OCI-LY3 (cell line): ENCODE measurements around the gene POLR2L.

Experiments
- H2AFZ ChIP-seq: fragments of 200-600, 300-600 bp; shearing (Covaris generic); 2 replicates; pipeline ENCODE4 v1.6.0; 2014; ENCODE audit warnings: antibody characterized with exemption, low read depth, low read length
- H3K27ac ChIP-seq: fragments of 200-600, 300-600 bp; sonication (generic); 2 replicates; pipeline ENCODE4 v1.5.1; 2014; ENCODE audit warnings: mild to moderate bottlenecking, low read length, moderate library complexity, mixed read lengths
- H3K27me3 ChIP-seq: fragments of 200-600, 300-600 bp; sonication (generic); 2 replicates; pipeline ENCODE4 v1.6.1; 2014; ENCODE audit warnings: low read depth, low read length, mixed read lengths
- H3K36me3 ChIP-seq: fragments of 200-600, 300-600 bp; sonication (generic); replicated peaks from 2 replicates; pipeline ENCODE3; 2014; ENCODE audit warnings: low read depth, low read length, mixed read lengths
- H3K4me1 ChIP-seq: fragments of 300-600, 200-600 bp; sonication (generic); 2 replicates; pipeline ENCODE4 v1.6.1; 2014; ENCODE audit warnings: low read length, mixed read lengths
- H3K4me2 ChIP-seq: fragments of 200-600, 300-600 bp; sonication (generic); 2 replicates; pipeline ENCODE4 v1.6.1; 2014; ENCODE audit warnings: low read length, mixed read lengths
- H3K4me3 ChIP-seq: fragments of 300-600, 200-600 bp; sonication (generic); 2 replicates; pipeline ENCODE4 v1.5.1; 2014; ENCODE audit warnings: antibody characterized with exemption, mild to moderate bottlenecking, low read length, moderate library complexity
- H3K79me2 ChIP-seq: fragments of 300-600, 200-600 bp; shearing (Covaris generic); 2 replicates; pipeline ENCODE4 v1.6.1; 2014; ENCODE audit warnings: mild to moderate bottlenecking, low read length, mixed read lengths
- H3K9ac ChIP-seq: fragments of 300-600, 200-600 bp; shearing (Covaris generic); 2 replicates; pipeline ENCODE4 v1.6.0; 2014; ENCODE audit warnings: mild to moderate bottlenecking, low read length, moderate library complexity
- H3K9me3 ChIP-seq: fragments of 200-600, 300-600 bp; shearing (Covaris generic); 2 replicates; pipeline ENCODE4 v1.6.1; 2014; ENCODE audit warnings: low read length, mixed read lengths; ENCODE audit not compliant: insufficient read depth
- H4K20me1 ChIP-seq: fragments of 200-600, 300-600 bp; sonication (generic); 2 replicates; pipeline ENCODE4 v1.6.1; 2016; ENCODE audit warnings: low read length, mixed read lengths; ENCODE audit not compliant: insufficient read depth
- CTCF ChIP-seq: fragments of 200-600, 300-600 bp; sonication (generic); IDR thresholded peaks from 2 replicates; pipeline ENCODE4 v1.5.1; 2014; ENCODE audit warnings: antibody characterized with exemption, low read length, low read depth
- EZH2phosphoT487 ChIP-seq: fragments of 200-600 bp; shearing (Covaris generic); IDR thresholded peaks from 2 replicates; pipeline ENCODE4 v1.6.1; 2018; ENCODE audit warnings: antibody characterized with exemption, mixed run types, low read depth

Gene POLR2L

GRCh38 chr11:837990-838307, 4.4 kb downstream of the POLR2L start:
- Histone ChIP-seq H3K36me3 (peaks cover 13% of the 10 kb centered on the region), H3K4me3 (no peak overlapping the region), H4K20me1 (peaks cover 19% of the 10 kb centered on the region), H3K4me2 (no peak overlapping the region), H3K27me3 (no peaks in the 10 kb centered on the region), H2AFZ (no peak overlapping the region), H3K27ac (no peak overlapping the region), H3K79me2 (peaks cover 33% of the 10 kb centered on the region), H3K9me3 (no peaks in the 10 kb centered on the region), H3K9ac (no peak overlapping the region), H3K4me1 (peaks cover 14% of the 10 kb centered on the region)
- no peak for TF ChIP-seq CTCF
- no peak for TF ChIP-seq EZH2phosphoT487

- Histone ChIP-seq H3K36me3 (peaks cover 13% of the 10 kb centered on the region), H3K27ac (no peak overlapping the region), H3K9me3 (no peaks in the 10 kb centered on the region), H3K9ac (no peak overlapping the region), H3K4me1 (peaks cover 14% of the 10 kb centered on the region), H3K27me3 (no peaks in the 10 kb centered on the region), H3K4me3 (no peak overlapping the region), H3K79me2 (peaks cover 33% of the 10 kb centered on the region), H2AFZ (no peak overlapping the region), H3K4me2 (no peak overlapping the region), H4K20me1 (peaks cover 19% of the 10 kb centered on the region)
- TF ChIP-seq EZH2phosphoT487 (no peak), CTCF (no peak)
Measured at GRCh38 chr11:837189-837989, 4.9 kb downstream of the POLR2L start.

- peaks cover 19% of the 10 kb centered on the region for H4K20me1 ChIP-seq
- H3K36me3 ChIP-seq: peaks cover 13% of the 10 kb centered on the region
- H3K4me3 ChIP-seq: no peak overlapping the region
- no peak overlapping the region for H3K9ac ChIP-seq
- no peaks in the 10 kb centered on the region for H3K27me3 ChIP-seq
- H3K79me2 ChIP-seq: peaks cover 27% of the 10 kb centered on the region
- H3K4me1 ChIP-seq: peaks cover 21% of the 10 kb centered on the region
- H2AFZ ChIP-seq: no peak overlapping the region
- TF ChIP-seq CTCF (no peak), EZH2phosphoT487 (no peak)
- H3K4me2 ChIP-seq: no peak overlapping the region
- H3K9me3 ChIP-seq: no peaks in the 10 kb centered on the region
- no peak overlapping the region for H3K27ac ChIP-seq
Measured at GRCh38 chr11:836700-837099, 5.6 kb downstream of the POLR2L start.

DNA sequence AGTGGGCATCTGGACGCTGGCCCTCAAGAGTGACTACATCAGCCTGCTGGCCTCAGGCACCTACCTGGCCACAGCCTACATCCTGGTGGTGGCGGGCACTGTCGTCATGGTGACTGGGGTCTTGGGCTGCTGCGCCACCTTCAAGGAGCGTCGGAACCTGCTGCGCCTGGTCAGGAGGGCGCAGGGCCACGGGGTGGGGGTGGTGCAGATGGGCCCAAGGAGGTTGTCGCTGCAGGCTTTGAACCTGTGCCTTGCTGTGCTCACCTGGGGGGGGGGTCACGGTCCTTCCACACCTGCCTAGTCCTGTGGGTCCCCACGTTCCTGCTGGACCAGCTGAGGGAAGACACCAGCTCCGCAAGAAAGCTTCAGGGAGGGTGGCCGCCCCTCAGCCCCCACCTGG, 6.1 kb downstream of the POLR2L start:
- H3K4me2 ChIP-seq: no peak overlapping the region
- H3K9ac ChIP-seq: no peak overlapping the region
- H3K4me3 ChIP-seq: no peak overlapping the region
- H3K27ac ChIP-seq: no peak overlapping the region
- peaks cover 19% of the 10 kb centered on the region for H4K20me1 ChIP-seq
- H3K9me3 ChIP-seq: no peaks in the 10 kb centered on the region
- H3K36me3 ChIP-seq: peaks cover 13% of the 10 kb centered on the region
- no peaks in the 10 kb centered on the region for H3K27me3 ChIP-seq
- no peak for TF ChIP-seq CTCF
- TF ChIP-seq EZH2phosphoT487: no peak
- H3K4me1 ChIP-seq: peaks cover 19% of the 10 kb centered on the region
- H3K79me2 ChIP-seq: peaks cover 23% of the 10 kb centered on the region
- H2AFZ ChIP-seq: no peak overlapping the region
